H9 (cell line): ENCODE results near the gene SNCA. TPM values are rescaled to one million over a fixed set of nuclear protein-coding genes. Genes with fewer than 3 reads are reported as not detected.

Experiments
- DNase-seq: peaks from one replicate; pipeline ENCODE4 v3.0.0-alpha.2; 2017
- H2AFZ ChIP-seq: one replicate; pipeline ENCODE4 v1.6.1; 2013; ENCODE audit warnings: mild to moderate bottlenecking, low read length, control low read depth, moderate library complexity
- H2AK5ac ChIP-seq: 2 replicates; pipeline ENCODE4 v1.6.1; 2013; ENCODE audit warnings: low read length, control low read depth, mixed read lengths; ENCODE audit not compliant: insufficient read length
- H2BK120ac ChIP-seq: one replicate; pipeline ENCODE4 v1.6.1; 2013; ENCODE audit warnings: low read depth, mild to moderate bottlenecking, low read length, control low read depth, inconsistent platforms; ENCODE audit not compliant: poor library complexity, severe bottlenecking
- H2BK12ac ChIP-seq: 2 replicates; pipeline ENCODE4 v1.6.1; 2013; ENCODE audit warnings: low read length, control low read depth, mixed read lengths, low read depth; ENCODE audit not compliant: insufficient read length
- H2BK15ac ChIP-seq: 2 replicates; pipeline ENCODE4 v1.6.1; 2013; ENCODE audit warnings: low read depth, low read length, control low read depth
- H2BK20ac ChIP-seq: one replicate; pipeline ENCODE4 v1.6.1; 2013; ENCODE audit warnings: low read depth, mild to moderate bottlenecking, low read length, control low read depth, inconsistent platforms; ENCODE audit not compliant: poor library complexity, severe bottlenecking
- H2BK5ac ChIP-seq: 2 replicates; pipeline ENCODE4 v1.6.1; 2013; ENCODE audit warnings: low read length, control low read depth, mixed read lengths; ENCODE audit not compliant: insufficient read length
- H3K14ac ChIP-seq: 2 replicates; pipeline ENCODE4 v1.6.1; 2013; ENCODE audit warnings: low read length, control low read depth; ENCODE audit not compliant: insufficient read depth
- H3K18ac ChIP-seq: 2 replicates; pipeline ENCODE4 v1.6.1; 2013; ENCODE audit warnings: low read depth, mild to moderate bottlenecking, mixed read lengths, low read length, control low read depth; ENCODE audit not compliant: insufficient read length
- H3K23ac ChIP-seq: 2 replicates; pipeline ENCODE4 v1.6.1; 2013; ENCODE audit warnings: low read length, control low read depth, mixed read lengths, low read depth; ENCODE audit not compliant: insufficient read length
- H3K23me2 ChIP-seq: 2 replicates; pipeline ENCODE4 v1.6.1; 2013; ENCODE audit warnings: low read depth, mild to moderate bottlenecking, mixed read lengths, low read length, control low read depth; ENCODE audit not compliant: insufficient read length, poor library complexity, severe bottlenecking
- H3K27ac ChIP-seq: 2 replicates; pipeline ENCODE4 v1.5.1; 2013; ENCODE audit warnings: low read length, control low read depth, mixed read lengths, low read depth; ENCODE audit not compliant: insufficient read length
- H3K27me3 ChIP-seq: 2 replicates; pipeline ENCODE4 v1.6.1; 2013; ENCODE audit warnings: low read length, control low read depth, inconsistent platforms; ENCODE audit not compliant: insufficient read depth
- H3K4ac ChIP-seq: 2 replicates; pipeline ENCODE4 v1.6.1; 2013; ENCODE audit warnings: low read depth, mild to moderate bottlenecking, control low read depth, inconsistent platforms, low read length, moderate library complexity
- H3K4me1 ChIP-seq: 2 replicates; pipeline ENCODE4 v1.6.1; 2013; ENCODE audit warnings: low read length, control low read depth, inconsistent platforms; ENCODE audit not compliant: insufficient read depth
- H3K4me2 ChIP-seq: 2 replicates; pipeline ENCODE4 v1.6.1; 2013; ENCODE audit warnings: low read length, control low read depth, mixed read lengths; ENCODE audit not compliant: insufficient read length, insufficient read depth
- H3K56ac ChIP-seq: 2 replicates; pipeline ENCODE4 v1.6.1; 2013; ENCODE audit warnings: low read depth, mild to moderate bottlenecking, mixed read lengths, low read length, control low read depth; ENCODE audit not compliant: insufficient read length
- H3K79me1 ChIP-seq: 2 replicates; pipeline ENCODE4 v1.6.1; 2013; ENCODE audit warnings: low read depth, mild to moderate bottlenecking, moderate library complexity, low read length, control low read depth, inconsistent platforms; ENCODE audit not compliant: insufficient read depth, poor library complexity, severe bottlenecking
- H3K79me2 ChIP-seq: 2 replicates; pipeline ENCODE4 v1.6.1; 2013; ENCODE audit warnings: low read length, control low read depth, inconsistent platforms; ENCODE audit not compliant: insufficient read depth
- H3K9ac ChIP-seq: 2 replicates; pipeline ENCODE4 v1.6.1; 2013; ENCODE audit warnings: low read length, control low read depth, mixed read lengths; ENCODE audit not compliant: insufficient read length; ENCODE audit errors: extremely low read depth
- H3K9me3 ChIP-seq: one replicate; pipeline ENCODE4 v1.6.1; 2013; ENCODE audit warnings: low read depth, low read length, inconsistent platforms; ENCODE audit not compliant: control insufficient read depth
- H3T11ph ChIP-seq: one replicate; pipeline ENCODE4 v1.6.1; 2013; ENCODE audit warnings: mild to moderate bottlenecking, low read length, control low read depth, inconsistent platforms
- H4K20me1 ChIP-seq: one replicate; pipeline ENCODE4 v1.6.1; 2013; ENCODE audit not compliant: control insufficient read depth, insufficient read length, insufficient read depth
- H4K5ac ChIP-seq: 2 replicates; pipeline ENCODE4 v1.6.1; 2013; ENCODE audit warnings: low read depth, mild to moderate bottlenecking, mixed read lengths, low read length, control low read depth; ENCODE audit not compliant: insufficient read length
- H4K8ac ChIP-seq: replicated peaks from 2 replicates; pipeline ENCODE4 v1.6.1; 2013; ENCODE audit warnings: low read length, control low read depth, mixed read lengths, low read depth; ENCODE audit not compliant: insufficient read length
- H4K91ac ChIP-seq: 2 replicates; pipeline ENCODE4 v1.6.1; 2013; ENCODE audit warnings: low read depth, mild to moderate bottlenecking, moderate library complexity, mixed read lengths, low read length, control low read depth; ENCODE audit not compliant: insufficient read length
- H3K27ac Mint-ChIP-seq, 3 experiments: 2 replicates in 2 of 3; 3 replicates in 1 of 3; pipeline ENCODE4 v1.8.0; 2020 to 2021; ENCODE audit warnings: mixed read lengths in 3 of 3, mild to moderate bottlenecking in 1 of 3, moderate library complexity in 1 of 3
- H3K27me3 Mint-ChIP-seq: 2 replicates; pipeline ENCODE4 v1.8.0; 2021; ENCODE audit warnings: low read depth, mild to moderate bottlenecking, moderate library complexity, mixed read lengths
- H3K36me3 Mint-ChIP-seq, 3 experiments: 2 replicates in 2 of 3; 3 replicates in 1 of 3; pipeline ENCODE4 v1.8.0; 2020 to 2021; ENCODE audit warnings: low read depth in 3 of 3, mixed read lengths in 3 of 3; ENCODE audit not compliant: insufficient read depth in 1 of 3
- H3K4me1 Mint-ChIP-seq, 2 experiments: 2 replicates each; pipeline ENCODE4 v1.8.0; 2020; ENCODE audit warnings: mixed read lengths in 2 of 2
- H3K4me3 Mint-ChIP-seq, 2 experiments: 2 replicates in 1 of 2; 3 replicates in 1 of 2; pipeline ENCODE4 v1.8.0; 2020 to 2021; ENCODE audit warnings: mild to moderate bottlenecking in 2 of 2, mixed read lengths in 2 of 2, moderate library complexity in 1 of 2
- H3K9me3 Mint-ChIP-seq, 2 experiments: 2 replicates in 1 of 2; 3 replicates in 1 of 2; pipeline ENCODE4 v1.8.0; 2020; ENCODE audit warnings: mild to moderate bottlenecking in 2 of 2, mixed read lengths in 2 of 2, moderate library complexity in 1 of 2
- CTCF ChIP-seq: fragments of 200-600 bp; sonication (generic); conservative IDR thresholded peaks from 3 replicates; pipeline ENCODE4 v1.8.0; 2021; ENCODE audit warnings: antibody characterized with exemption, mild to moderate bottlenecking
- WGBS: extraction: QIAGEN DNeasy Blood & Tissue Kit; methylation state at CpG from one replicate; pipeline ENCODE4 v1.1.7; 2013; ENCODE audit warnings: missing lambda C conversion rate, low lambda C conversion rate, mixed read lengths; ENCODE audit not compliant: insufficient read length; ENCODE audit errors: extremely low coverage; 5-methylcytosine and 5-hydroxymethylcytosine counted together
- total RNA-seq: library from RNA; stranded (reverse); gene quantifications from 2 replicates; pipeline ENCODE4 v1.2.1, GENCODE V29; 2021

SNCA gene
- total RNA-seq, 1 experiment from 2014 or later: 8.5 TPM

GRCh38 chr4:89754531-89754930 is 82.4 kb downstream of the SNCA start:
- H3K27ac ChIP-seq: no peak overlapping the region

More at GRCh38 chr4:89754531-89754930, 82.4 kb downstream of the SNCA start:
- H3K4me3 Mint-ChIP-seq: no peak overlapping the region
- 0 out of 4 replicates have a peak, but pooled peaks cover 0 to 4% of the 10 kb centered on the region in 2 experiments for H3K4me1 Mint-ChIP-seq
- H2AFZ ChIP-seq: no peak overlapping the region
- no peak overlapping the region for H3K27ac Mint-ChIP-seq
- H2AK5ac ChIP-seq: no peak overlapping the region
- H3K36me3 Mint-ChIP-seq: no peaks in the 10 kb centered on the region
- no peaks in the 10 kb centered on the region for H3K27me3 ChIP-seq
- no peak overlapping the region for H2BK12ac ChIP-seq
- no peaks in the 10 kb centered on the region for H3K23me2 ChIP-seq
- H3K9me3 Mint-ChIP-seq: no peaks in the 10 kb centered on the region
- no peaks in the 10 kb centered on the region for H3K79me1 ChIP-seq
- no peak overlapping the region for H3K56ac ChIP-seq
- no peak overlapping the region for H2BK120ac ChIP-seq
- H4K91ac ChIP-seq: no peak overlapping the region
- no peak overlapping the region for H3K4me2 ChIP-seq
- H3K79me2 ChIP-seq: no peaks in the 10 kb centered on the region
- no peak overlapping the region for H3T11ph ChIP-seq
- no CpG with 5 or more reads among the region's 4 CpGs for WGBS
- no peak overlapping the region for H4K5ac ChIP-seq
- H2BK5ac ChIP-seq: no peak overlapping the region
- H4K20me1 ChIP-seq: no peaks in the 10 kb centered on the region
- no peaks in the 10 kb centered on the region for H3K4me1 ChIP-seq
- no peak overlapping the region for H3K9ac ChIP-seq
- H2BK20ac ChIP-seq: no peak overlapping the region
- no peaks in the 10 kb centered on the region for H3K27me3 Mint-ChIP-seq
- H3K18ac ChIP-seq: no peak overlapping the region
- H2BK15ac ChIP-seq: no peak overlapping the region
- TF ChIP-seq CTCF: no peak
- no peak for DNase-seq
- no peaks in the 10 kb centered on the region for H3K9me3 ChIP-seq
- H3K14ac ChIP-seq: no peak overlapping the region
- H4K8ac ChIP-seq: no peak overlapping the region
- H3K23ac ChIP-seq: no peak overlapping the region
- no peak overlapping the region for H3K4ac ChIP-seq
